ENCODE results near the gene CLDN6. TPM values are rescaled to one million over a fixed set of nuclear protein-coding genes. Genes with fewer than 3 reads are reported as not detected.
A peak's percentile ranks its signal among the peaks of the same experiment; 100 is the strongest.

The CLDN6 gene
- total and polyA plus RNA-seq, 9 of the 15 experiments (the other 6 are each of a cell fraction or from before 2014, with no cell fraction given): 0.22 to 0.75 (median 0.38) TPM; not detected in 3

DNA sequence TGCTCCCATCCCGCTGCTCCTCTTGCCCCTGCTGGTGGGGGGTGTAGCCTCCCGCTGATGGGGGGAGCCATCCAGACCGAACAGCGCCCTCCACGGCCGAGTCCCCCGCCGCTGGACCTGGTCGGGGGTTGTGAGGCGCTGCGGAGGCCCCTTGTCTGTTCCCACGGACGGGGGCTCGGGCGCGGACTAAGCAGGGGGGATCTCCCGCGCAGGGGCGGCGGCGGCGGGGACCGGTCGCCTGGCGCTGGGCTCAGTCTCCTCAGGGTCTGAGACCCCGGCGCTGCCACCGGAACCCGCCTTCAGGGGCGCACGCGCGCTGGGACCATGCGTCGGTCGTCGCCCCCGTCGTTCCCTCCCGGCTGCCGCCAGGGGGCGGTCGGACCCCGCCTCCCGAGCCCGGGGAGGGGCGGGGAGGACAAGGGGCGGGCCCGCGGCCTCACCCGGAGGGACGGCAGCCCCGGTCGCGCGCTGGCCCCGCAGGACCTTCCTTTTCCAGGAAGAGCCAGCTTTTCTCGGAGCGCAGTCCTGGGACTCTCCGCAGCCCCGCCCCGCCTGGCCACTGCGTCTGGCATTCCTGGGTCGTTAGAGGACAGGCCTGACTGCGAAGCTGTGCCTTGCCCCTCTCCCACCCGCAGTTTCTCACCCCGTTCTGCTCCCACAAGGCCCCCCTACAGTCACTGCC lies 41.2 kb upstream of the CLDN6 start (continued):
- TF ChIP-seq, protein P1, sequence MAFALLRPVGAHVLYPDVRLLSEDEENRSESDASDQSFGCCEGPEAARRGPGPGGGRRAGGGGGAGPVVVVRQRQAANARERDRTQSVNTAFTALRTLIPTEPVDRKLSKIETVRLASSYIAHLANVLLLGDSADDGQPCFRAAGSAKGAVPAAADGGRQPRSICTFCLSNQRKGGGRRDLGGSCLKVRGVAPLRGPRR (CRISPR knock-in tag; IDR thresholded peaks at IDR 0.05): no peak
- TF ChIP-seq, protein P2, sequence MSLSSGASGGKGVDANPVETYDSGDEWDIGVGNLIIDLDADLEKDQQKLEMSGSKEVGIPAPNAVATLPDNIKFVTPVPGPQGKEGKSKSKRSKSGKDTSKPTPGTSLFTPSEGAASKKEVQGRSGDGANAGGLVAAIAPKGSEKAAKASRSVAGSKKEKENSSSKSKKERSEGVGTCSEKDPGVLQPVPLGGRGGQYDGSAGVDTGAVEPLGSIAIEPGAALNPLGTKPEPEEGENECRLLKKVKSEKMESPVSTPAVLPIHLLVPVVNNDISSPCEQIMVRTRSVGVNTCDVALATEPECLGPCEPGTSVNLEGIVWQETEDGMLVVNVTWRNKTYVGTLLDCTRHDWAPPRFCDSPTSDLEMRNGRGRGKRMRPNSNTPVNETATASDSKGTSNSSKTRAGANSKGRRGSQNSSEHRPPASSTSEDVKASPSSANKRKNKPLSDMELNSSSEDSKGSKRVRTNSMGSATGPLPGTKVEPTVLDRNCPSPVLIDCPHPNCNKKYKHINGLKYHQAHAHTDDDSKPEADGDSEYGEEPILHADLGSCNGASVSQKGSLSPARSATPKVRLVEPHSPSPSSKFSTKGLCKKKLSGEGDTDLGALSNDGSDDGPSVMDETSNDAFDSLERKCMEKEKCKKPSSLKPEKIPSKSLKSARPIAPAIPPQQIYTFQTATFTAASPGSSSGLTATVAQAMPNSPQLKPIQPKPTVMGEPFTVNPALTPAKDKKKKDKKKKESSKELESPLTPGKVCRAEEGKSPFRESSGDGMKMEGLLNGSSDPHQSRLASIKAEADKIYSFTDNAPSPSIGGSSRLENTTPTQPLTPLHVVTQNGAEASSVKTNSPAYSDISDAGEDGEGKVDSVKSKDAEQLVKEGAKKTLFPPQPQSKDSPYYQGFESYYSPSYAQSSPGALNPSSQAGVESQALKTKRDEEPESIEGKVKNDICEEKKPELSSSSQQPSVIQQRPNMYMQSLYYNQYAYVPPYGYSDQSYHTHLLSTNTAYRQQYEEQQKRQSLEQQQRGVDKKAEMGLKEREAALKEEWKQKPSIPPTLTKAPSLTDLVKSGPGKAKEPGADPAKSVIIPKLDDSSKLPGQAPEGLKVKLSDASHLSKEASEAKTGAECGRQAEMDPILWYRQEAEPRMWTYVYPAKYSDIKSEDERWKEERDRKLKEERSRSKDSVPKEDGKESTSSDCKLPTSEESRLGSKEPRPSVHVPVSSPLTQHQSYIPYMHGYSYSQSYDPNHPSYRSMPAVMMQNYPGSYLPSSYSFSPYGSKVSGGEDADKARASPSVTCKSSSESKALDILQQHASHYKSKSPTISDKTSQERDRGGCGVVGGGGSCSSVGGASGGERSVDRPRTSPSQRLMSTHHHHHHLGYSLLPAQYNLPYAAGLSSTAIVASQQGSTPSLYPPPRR (CRISPR knock-in tag; IDR thresholded peaks at IDR 0.05; ENCODE audit: borderline replicate concordance): no peak
- TF ChIP-seq ESRRA (IDR thresholded peaks at IDR 0.05; ENCODE audit: borderline replicate concordance, low read depth) (peak; percentile 70; the same call in 1 of the 2 replicates), ILK (tag; IDR thresholded peaks at IDR 0.05; ENCODE audit: borderline replicate concordance, low read depth) (no peak), CBFA2T2 (conservative IDR thresholded peaks at IDR 0.05) (no peak), CHCHD3 (CRISPR knock-in tag; IDR thresholded peaks at IDR 0.05) (no peak), C11orf30 (IDR thresholded peaks at IDR 0.05; ENCODE audit: low read depth) (peak; percentile 37; the same call in 1 of the 2 replicates), POLR2B (IDR thresholded peaks at IDR 0.05; ENCODE audit: low read depth, partially characterized antibody) (peak; percentile 39), ZNF121 (CRISPR knock-in tag; conservative IDR thresholded peaks at IDR 0.05) (no peak), SP1 (CRISPR knock-in tag; IDR thresholded peaks at IDR 0.05) (peak; percentile 84), BRF1 (IDR thresholded peaks at IDR 0.05; ENCODE audit: borderline replicate concordance, extremely low read depth, insufficient read length) (no peak), MEF2A (IDR thresholded peaks at IDR 0.05; ENCODE audit: control insufficient read depth, low read depth, low read length) (no peak), FOSL1 (tag; conservative IDR thresholded peaks at IDR 0.05) (no peak), CREB1 (IDR thresholded peaks at IDR 0.05) (no peak), CREB1 (CRISPR knock-in tag; IDR thresholded peaks at IDR 0.05) (peak; percentile 86), ETV1 (tag; conservative IDR thresholded peaks at IDR 0.05; ENCODE audit: low read depth) (no peak), CHD2 (IDR thresholded peaks at IDR 0.05; ENCODE audit: low read depth, low read length) (no peak)
- TF ChIP-seq, protein P3, sequence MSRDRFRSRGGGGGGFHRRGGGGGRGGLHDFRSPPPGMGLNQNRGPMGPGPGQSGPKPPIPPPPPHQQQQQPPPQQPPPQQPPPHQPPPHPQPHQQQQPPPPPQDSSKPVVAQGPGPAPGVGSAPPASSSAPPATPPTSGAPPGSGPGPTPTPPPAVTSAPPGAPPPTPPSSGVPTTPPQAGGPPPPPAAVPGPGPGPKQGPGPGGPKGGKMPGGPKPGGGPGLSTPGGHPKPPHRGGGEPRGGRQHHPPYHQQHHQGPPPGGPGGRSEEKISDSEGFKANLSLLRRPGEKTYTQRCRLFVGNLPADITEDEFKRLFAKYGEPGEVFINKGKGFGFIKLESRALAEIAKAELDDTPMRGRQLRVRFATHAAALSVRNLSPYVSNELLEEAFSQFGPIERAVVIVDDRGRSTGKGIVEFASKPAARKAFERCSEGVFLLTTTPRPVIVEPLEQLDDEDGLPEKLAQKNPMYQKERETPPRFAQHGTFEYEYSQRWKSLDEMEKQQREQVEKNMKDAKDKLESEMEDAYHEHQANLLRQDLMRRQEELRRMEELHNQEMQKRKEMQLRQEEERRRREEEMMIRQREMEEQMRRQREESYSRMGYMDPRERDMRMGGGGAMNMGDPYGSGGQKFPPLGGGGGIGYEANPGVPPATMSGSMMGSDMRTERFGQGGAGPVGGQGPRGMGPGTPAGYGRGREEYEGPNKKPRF (IDR thresholded peaks at IDR 0.05; ENCODE audit: low read depth, low read length): no peak
- TF ChIP-seq, protein P4, sequence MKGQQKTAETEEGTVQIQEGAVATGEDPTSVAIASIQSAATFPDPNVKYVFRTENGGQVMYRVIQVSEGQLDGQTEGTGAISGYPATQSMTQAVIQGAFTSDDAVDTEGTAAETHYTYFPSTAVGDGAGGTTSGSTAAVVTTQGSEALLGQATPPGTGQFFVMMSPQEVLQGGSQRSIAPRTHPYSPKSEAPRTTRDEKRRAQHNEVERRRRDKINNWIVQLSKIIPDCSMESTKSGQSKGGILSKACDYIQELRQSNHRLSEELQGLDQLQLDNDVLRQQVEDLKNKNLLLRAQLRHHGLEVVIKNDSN (CRISPR knock-in tag; IDR thresholded peaks at IDR 0.05): no peak
- TF ChIP-seq, protein P5, sequence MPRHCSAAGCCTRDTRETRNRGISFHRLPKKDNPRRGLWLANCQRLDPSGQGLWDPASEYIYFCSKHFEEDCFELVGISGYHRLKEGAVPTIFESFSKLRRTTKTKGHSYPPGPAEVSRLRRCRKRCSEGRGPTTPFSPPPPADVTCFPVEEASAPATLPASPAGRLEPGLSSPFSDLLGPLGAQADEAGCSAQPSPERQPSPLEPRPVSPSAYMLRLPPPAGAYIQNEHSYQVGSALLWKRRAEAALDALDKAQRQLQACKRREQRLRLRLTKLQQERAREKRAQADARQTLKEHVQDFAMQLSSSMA (CRISPR knock-in tag; IDR thresholded peaks at IDR 0.05): no peak

Measured in K562 (cell line).